Activated CD4-positive, CD25-positive, alpha-beta regulatory T cell treated with anti-CD3 and anti-CD28 coated beads, Interleukin-2, amount 50 U/mL, for 16 hours (primary cell): Measurements from ENCODE around the gene PFKM.
"Not testable (repeated sequence)": the region's sequence is repeated elsewhere in the genome, so short reads cannot be mapped to it uniquely, and the experiment has no call there.

ENCODE experiments used
- DNase-seq: peaks from one replicate; pipeline ENCODE4 v3.0.0-alpha.2; 2020; ENCODE audit warnings: low read depth, low spot score

PFKM gene

GRCh38 chr12:48111312-48111693 is 7.9 kb upstream of the PFKM start:
- not testable (repeated sequence) for DNase-seq

- DNase-seq: no peak
Observed at GRCh38 chr12:48115957-48116356, 3.2 kb upstream of the PFKM start.

- DNase-seq: no peak
Observed at GRCh38 chr12:48118284-48118871, 786 bp upstream of the PFKM start.

- no peak for DNase-seq
Observed at GRCh38 chr12:48119834-48120195, 651 bp downstream of the PFKM start.

GRCh38 chr12:48121522-48121921 is 2.4 kb downstream of the PFKM start:
- no peak for DNase-seq

- no peak for DNase-seq
Observed at GRCh38 chr12:48122065-48122834, 3.1 kb downstream of the PFKM start.

GRCh38 chr12:48123169-48123568 is 4.0 kb downstream of the PFKM start:
- DNase-seq: no peak

- not testable (repeated sequence) for DNase-seq
Observed at GRCh38 chr12:48125542-48125941, 6.4 kb downstream of the PFKM start.

- no peak for DNase-seq
Observed at GRCh38 chr12:48125985-48126384, 6.8 kb downstream of the PFKM start.

GRCh38 chr12:48126953-48127630 is 7.9 kb downstream of the PFKM start:
- no peak for DNase-seq

- DNase-seq: no peak
Observed at GRCh38 chr12:48128800-48129199, 9.6 kb downstream of the PFKM start.

GRCh38 chr12:48129376-48129775 is 10.2 kb downstream of the PFKM start:
- no peak for DNase-seq

GRCh38 chr12:48131517-48131916 is 12.4 kb downstream of the PFKM start:
- DNase-seq: no peak

GRCh38 chr12:48132826-48133225 is 13.7 kb downstream of the PFKM start:
- DNase-seq: no peak

- DNase-seq: no peak
Observed at GRCh38 chr12:48135027-48135426, 15.9 kb downstream of the PFKM start.

GRCh38 chr12:48142818-48143674 is 23.9 kb downstream of the PFKM start:
- DNase-seq: no peak

- DNase-seq: no peak
Observed at GRCh38 chr12:48143898-48144297, 24.7 kb downstream of the PFKM start.

GRCh38 chr12:48145981-48146380 is 26.8 kb downstream of the PFKM start:
- no peak for DNase-seq

GRCh38 chr12:48151103-48151771 is 32.1 kb downstream of the PFKM start:
- no peak for DNase-seq

GRCh38 chr12:48155786-48156185 is 36.6 kb downstream of the PFKM start:
- DNase-seq: not testable (repeated sequence)

GRCh38 chr12:48156652-48157017 is 37.5 kb downstream of the PFKM start:
- no peak for DNase-seq
